Measurements from ENCODE around the gene CNOT2. TPM values are rescaled to one million over a fixed set of nuclear protein-coding genes. Genes with fewer than 3 reads are reported as not detected.

CNOT2 gene
- 100 to 1,000 TPM; 117 to 141 (median 122) TPM for total RNA-seq

GRCh38 chr12:70242695-70243509, at the start of gene CNOT2:
TSS of gene CNOT2 (plus strand) at chr12:70243433. CDS start at chr12:70278227, 34,794 bp downstream.
- TF ChIP-seq CTCF (IDR thresholded peaks at IDR 0.05) (no peak), POLR2A (IDR thresholded peaks at IDR 0.05) (no peak)
- peak; percentile 89 to 98 for DNase-seq (ENCODE audit: low spot score in 2 of 2)
- intact Hi-C loops (cut with DNase I; ENCODE audit: low total_unique reads): no loop called here
- WGBS, 2 donors: 0 to 1% methylated on average over 60 to 63 of the region's 64 CpGs
- H3K4me3 ChIP-seq (ENCODE audit: low read depth, poor library complexity, severe bottlenecking): peak within 1 kb of the TSS; percentile 99

- no peak overlapping the region for H3K4me3 ChIP-seq (ENCODE audit: low read depth, poor library complexity, severe bottlenecking)
- DNase-seq (ENCODE audit: low spot score in 2 of 2): no peak
- intact Hi-C loops (cut with DNase I; ENCODE audit: low total_unique reads): no loop called here
- no peak for TF ChIP-seq POLR2A (IDR thresholded peaks at IDR 0.05)
- TF ChIP-seq CTCF (IDR thresholded peaks at IDR 0.05): no peak
Observed at GRCh38 chr12:70194076-70194475, 49.2 kb upstream of the CNOT2 start.

GRCh38 chr12:70196811-70197281, 46.4 kb upstream of the CNOT2 start:
- no peak for DNase-seq (ENCODE audit: low spot score in 2 of 2)

GRCh38 chr12:70197345-70197744, 45.9 kb upstream of the CNOT2 start:
- TF ChIP-seq POLR2A (IDR thresholded peaks at IDR 0.05) (no peak), CTCF (IDR thresholded peaks at IDR 0.05) (no peak)
- intact Hi-C loops (cut with DNase I; ENCODE audit: low total_unique reads): no loop called here
- no peak for DNase-seq (ENCODE audit: low spot score in 2 of 2)
- no peak overlapping the region for H3K4me3 ChIP-seq (ENCODE audit: low read depth, poor library complexity, severe bottlenecking)

More at GRCh38 chr12:70196811-70197281, 46.4 kb upstream of the CNOT2 start:
- H3K4me3 ChIP-seq (ENCODE audit: low read depth, poor library complexity, severe bottlenecking): no peak overlapping the region
- TF ChIP-seq POLR2A (IDR thresholded peaks at IDR 0.05) (no peak), CTCF (IDR thresholded peaks at IDR 0.05) (no peak)
- 70 to 82% methylated on average over 1 of the region's 1 CpG for WGBS, 2 donors
- intact Hi-C loops (cut with DNase I; ENCODE audit: low total_unique reads): no loop called here

GRCh38 chr12:70213707-70214106, 29.5 kb upstream of the CNOT2 start:
- no peak for DNase-seq (ENCODE audit: low spot score in 2 of 2)
- no peak overlapping the region for H3K4me3 ChIP-seq (ENCODE audit: low read depth, poor library complexity, severe bottlenecking)
- intact Hi-C loops (cut with DNase I; ENCODE audit: low total_unique reads): no loop called here
- TF ChIP-seq POLR2A (IDR thresholded peaks at IDR 0.05) (no peak), CTCF (IDR thresholded peaks at IDR 0.05) (no peak)
